Fibroblast of skin of back (primary cell): ENCODE data around the gene FBXO7.

Experiments
- DNase-seq: peaks from one replicate; pipeline ENCODE4 v3.0.0-alpha.2; 2013

FBXO7 gene

DNA sequence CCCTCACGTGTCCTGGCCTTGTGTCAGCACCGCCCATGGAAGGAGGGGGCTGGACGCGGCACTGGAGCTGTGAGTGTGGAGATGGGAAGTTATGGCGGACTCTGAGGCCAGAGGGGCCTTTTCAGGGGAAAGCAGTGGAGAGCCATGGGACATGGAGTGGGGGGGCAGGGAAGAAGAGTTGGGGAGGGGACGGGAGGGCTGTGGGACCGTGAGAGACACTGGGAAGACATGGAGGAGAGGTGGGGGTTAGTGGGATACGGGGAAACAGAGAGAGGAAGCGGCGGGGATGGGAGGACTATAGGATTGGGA lies 58.2 kb downstream of the FBXO7 start:
- DNase-seq = no peak

DNA sequence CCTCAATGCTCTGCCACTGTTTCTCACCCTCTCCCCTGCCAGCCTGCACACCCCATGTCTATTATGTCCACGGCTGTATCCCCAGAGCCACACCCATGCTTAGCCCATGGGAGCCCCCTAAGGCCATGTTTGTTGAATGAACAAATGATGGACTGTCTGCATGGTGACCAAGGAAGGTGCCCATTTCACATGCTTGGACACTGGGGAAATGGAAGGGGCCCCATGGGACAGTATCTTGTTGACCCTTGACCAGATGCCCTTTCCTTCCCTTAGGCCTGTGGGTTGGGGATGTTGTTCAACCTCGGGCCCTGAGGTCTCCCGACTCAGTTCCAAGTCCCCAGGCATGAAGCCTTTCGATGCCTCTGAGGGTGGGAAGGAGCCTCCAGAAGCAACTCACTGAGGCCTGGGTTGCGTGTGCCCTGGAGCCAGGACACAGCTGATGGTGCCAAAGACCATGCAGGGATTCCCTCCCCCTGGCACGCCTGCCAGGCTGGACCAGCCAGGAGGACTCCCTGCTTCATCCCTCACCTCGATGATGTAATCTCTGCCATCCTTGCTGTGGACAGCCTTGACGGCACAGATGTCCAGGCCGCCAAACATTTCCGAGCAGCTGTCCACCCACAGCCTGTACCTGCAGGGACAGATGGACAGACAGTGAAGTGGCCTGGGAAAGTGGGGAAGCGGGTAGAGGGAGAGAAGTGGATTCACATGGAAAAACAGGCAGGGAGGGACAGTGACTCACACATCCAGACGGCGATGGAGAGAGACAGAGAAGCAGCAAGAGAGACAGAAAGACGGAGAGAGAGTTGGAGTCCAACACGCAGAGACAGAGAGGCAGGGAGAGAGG lies 58.9 kb downstream of the FBXO7 start:
- peak; percentile 62 for DNase-seq

GRCh38 chr22:32534252-32535235 lies 59.9 kb downstream of the FBXO7 start:
- peak; percentile 63 for DNase-seq

- DNase-seq = no peak
These were observed 61.0 kb downstream of the FBXO7 start for GRCh38 chr22:32535531-32536190.

GRCh38 chr22:32536352-32536751 lies 61.7 kb downstream of the FBXO7 start:
- DNase-seq = no peak

DNA sequence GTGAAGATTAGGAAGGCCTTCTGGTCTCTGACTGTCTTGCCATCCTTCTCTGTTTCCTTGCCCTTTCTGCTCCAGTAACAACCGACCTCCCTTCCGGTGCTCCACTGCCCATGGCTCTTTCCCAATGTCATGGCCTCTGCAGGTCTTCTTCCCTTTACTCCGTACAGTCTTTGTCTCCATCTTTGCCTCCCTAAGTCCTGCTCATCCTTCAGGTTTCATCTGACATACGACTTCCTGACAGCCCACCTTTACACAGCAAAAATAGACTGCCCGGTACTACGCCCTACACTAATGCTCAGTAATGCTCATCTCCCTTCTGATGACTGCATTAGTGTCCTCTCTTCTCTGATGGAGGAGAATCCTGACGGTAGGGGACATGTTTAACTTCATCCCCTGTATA lies 63.9 kb downstream of the FBXO7 start:
- DNase-seq = no peak

- DNase-seq = no peak
These were observed 65.2 kb downstream of the FBXO7 start for GRCh38 chr22:32539631-32540421.

GRCh38 chr22:32541481-32541880 lies 66.9 kb downstream of the FBXO7 start:
- no peak for DNase-seq

DNA sequence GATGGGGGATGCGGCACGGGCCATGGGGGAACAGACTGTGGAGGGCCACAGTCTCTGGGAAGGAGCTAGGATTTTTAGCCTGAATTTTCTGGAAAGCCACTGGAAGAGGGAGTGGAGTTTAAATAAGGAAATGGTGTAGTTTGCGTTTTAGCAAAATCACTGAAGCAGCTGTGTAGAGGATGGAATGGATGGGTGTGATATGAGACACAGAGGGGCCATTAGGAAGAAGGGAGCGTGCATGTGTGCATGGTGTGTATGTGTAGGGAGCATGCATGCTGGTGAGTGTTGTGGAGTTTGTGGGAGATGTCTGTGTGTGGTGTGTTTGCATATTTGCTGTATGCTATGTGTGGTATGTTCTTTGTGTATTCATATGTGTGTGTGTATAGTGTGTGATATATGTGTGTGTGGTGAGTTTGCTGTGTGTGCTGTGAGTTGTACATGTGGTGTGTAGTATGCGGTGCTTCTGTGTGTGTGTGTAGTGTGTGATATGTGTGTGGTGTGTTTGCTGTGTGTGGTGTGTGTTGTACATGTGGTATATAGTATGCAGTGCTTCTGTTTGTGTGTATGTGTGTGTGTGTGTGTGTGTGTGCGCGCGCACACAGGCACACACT lies 67.6 kb downstream of the FBXO7 start:
- no peak for DNase-seq

GRCh38 chr22:32542677-32543357 lies 68.2 kb downstream of the FBXO7 start:
- DNase-seq = no peak

GRCh38 chr22:32544953-32545558 lies 70.4 kb downstream of the FBXO7 start:
- DNase-seq = peak; percentile 43

- peak; percentile 34 for DNase-seq
These were observed 71.2 kb downstream of the FBXO7 start for GRCh38 chr22:32545801-32546200.

DNA sequence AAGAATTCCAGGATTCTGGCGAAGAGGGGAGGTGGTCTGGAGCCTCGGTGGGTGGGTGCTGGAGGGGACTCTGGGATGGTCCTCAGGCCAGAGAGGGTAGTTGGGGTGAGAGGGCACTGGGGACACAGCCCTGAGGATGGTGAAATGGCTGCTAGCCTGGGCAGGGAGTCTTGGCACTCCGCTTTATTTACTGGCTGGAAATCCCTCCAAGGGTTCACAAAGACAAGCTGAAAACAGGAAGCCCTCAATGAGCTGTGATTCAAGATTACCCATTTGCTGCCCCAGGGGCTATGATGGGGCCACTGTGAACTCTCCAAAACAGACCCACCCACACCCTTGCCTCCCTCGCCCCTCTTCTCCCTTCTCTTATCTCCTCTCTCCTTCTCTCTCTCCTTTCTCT lies 71.9 kb downstream of the FBXO7 start:
- DNase-seq = no peak

DNA sequence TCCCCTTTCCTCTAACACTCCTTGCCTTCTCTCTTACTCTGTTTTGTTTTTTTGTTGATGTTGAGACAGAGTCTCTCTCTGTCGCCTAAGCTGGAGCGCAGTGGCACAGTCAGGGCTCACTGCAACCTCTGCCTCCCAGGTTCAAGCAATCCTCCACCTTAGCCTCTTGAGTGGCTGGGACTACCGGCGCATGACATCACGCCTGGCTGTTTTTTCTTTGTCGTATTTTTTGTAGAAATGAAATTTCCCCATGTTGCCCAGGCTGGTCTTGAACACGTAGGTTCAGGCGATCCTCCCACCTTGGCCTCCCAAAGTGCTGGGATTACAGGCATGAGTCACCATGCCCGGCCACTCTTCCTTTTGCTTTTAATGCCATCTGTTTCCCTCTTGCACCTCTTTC lies 72.3 kb downstream of the FBXO7 start:
- no peak for DNase-seq

GRCh38 chr22:32548039-32548438 lies 73.4 kb downstream of the FBXO7 start:
- no peak for DNase-seq
